ENCODE data around the gene TLR1.

Gene TLR1

GRCh38 chr4:38800366-38800765 lies 4.2 kb downstream of the TLR1 start:
- H3K4me3 ChIP-seq (ENCODE audit: control insufficient read depth, low read depth, low read length) = no peak overlapping the region
- TF ChIP-seq CTCF (IDR thresholded peaks at IDR 0.05; ENCODE audit: control insufficient read depth, insufficient read depth, low read depth, low read length, missing control alignments) = no peak
- no peak for DNase-seq (ENCODE audit: low read depth)

GRCh38 chr4:38795087-38795486 lies 9.5 kb downstream of the TLR1 start:
- no peak for TF ChIP-seq CTCF (IDR thresholded peaks at IDR 0.05; ENCODE audit: control insufficient read depth, insufficient read depth, low read depth, low read length, missing control alignments)
- no peak for DNase-seq (ENCODE audit: low read depth)

GRCh38 chr4:38794051-38794450 lies 10.5 kb downstream of the TLR1 start:
- no peak for TF ChIP-seq CTCF (IDR thresholded peaks at IDR 0.05; ENCODE audit: control insufficient read depth, insufficient read depth, low read depth, low read length, missing control alignments)
- no peak overlapping the region for H3K4me3 ChIP-seq (ENCODE audit: control insufficient read depth, low read depth, low read length)
- no peak for DNase-seq (ENCODE audit: low read depth)

More at GRCh38 chr4:38795087-38795486, 9.5 kb downstream of the TLR1 start:
- no peak overlapping the region for H3K4me3 ChIP-seq (ENCODE audit: control insufficient read depth, low read depth, low read length)

GRCh38 chr4:38791010-38791409 lies 13.6 kb downstream of the TLR1 start:
- no peak for TF ChIP-seq CTCF (IDR thresholded peaks at IDR 0.05; ENCODE audit: control insufficient read depth, insufficient read depth, low read depth, low read length, missing control alignments)
- no peak overlapping the region for H3K4me3 ChIP-seq (ENCODE audit: control insufficient read depth, low read depth, low read length)
- DNase-seq (ENCODE audit: low read depth) = no peak

- no peak for DNase-seq (ENCODE audit: low read depth)
- H3K4me3 ChIP-seq (ENCODE audit: control insufficient read depth, low read depth, low read length) = no peak overlapping the region
- TF ChIP-seq CTCF (IDR thresholded peaks at IDR 0.05; ENCODE audit: control insufficient read depth, insufficient read depth, low read depth, low read length, missing control alignments) = no peak
These were observed 16.3 kb downstream of the TLR1 start for GRCh38 chr4:38788317-38788716.

GRCh38 chr4:38787693-38788092 lies 16.9 kb downstream of the TLR1 start:
- no peak for DNase-seq (ENCODE audit: low read depth)
- no peak overlapping the region for H3K4me3 ChIP-seq (ENCODE audit: control insufficient read depth, low read depth, low read length)
- TF ChIP-seq CTCF (IDR thresholded peaks at IDR 0.05; ENCODE audit: control insufficient read depth, insufficient read depth, low read depth, low read length, missing control alignments) = no peak

GRCh38 chr4:38785901-38786402 lies 18.6 kb downstream of the TLR1 start:
- no peak overlapping the region for H3K4me3 ChIP-seq (ENCODE audit: control insufficient read depth, low read depth, low read length)
- no peak for TF ChIP-seq CTCF (IDR thresholded peaks at IDR 0.05; ENCODE audit: control insufficient read depth, insufficient read depth, low read depth, low read length, missing control alignments)
- no peak for DNase-seq (ENCODE audit: low read depth)

Measured in AG09309 (cell line).